DMS153 (cell line): ENCODE measurements around the gene SYT5.
"Not testable (repeated sequence)": the region's sequence is repeated elsewhere in the genome, so short reads cannot be mapped to it uniquely, and the experiment has no call there.

ENCODE experiments used
- DNase-seq: peaks from one replicate; lab custom pipeline; 2025; lab: John Stamatoyannopoulos, UW

The SYT5 gene

GRCh38 chr19:55179606-55180484 is at the start of gene SYT5:
SYT5 (minus strand) TSS chr19:55180289; CDS start chr19:55179041, 1,248 bp downstream.
- DNase-seq: no peak

- DNase-seq: no peak
Observed at GRCh38 chr19:55229789-55230182, 49.7 kb upstream of the SYT5 start.

- DNase-seq: no peak
Observed at GRCh38 chr19:55229145-55229788, 49.2 kb upstream of the SYT5 start.

GRCh38 chr19:55228403-55229031 is 48.4 kb upstream of the SYT5 start, which contains the start of gene TMEM86B:
TMEM86B (minus strand) TSS chr19:55228763; CDS start chr19:55228741, 22 bp downstream.
- DNase-seq: no peak

GRCh38 chr19:55228015-55228391 is 47.9 kb upstream of the SYT5 start:
- DNase-seq: no peak

- DNase-seq: no peak
Observed at GRCh38 chr19:55227241-55228014, 47.3 kb upstream of the SYT5 start.

- no peak for DNase-seq
Observed at GRCh38 chr19:55226788-55227187, 46.7 kb upstream of the SYT5 start.

- no peak for DNase-seq
Observed at GRCh38 chr19:55226273-55226672, 46.2 kb upstream of the SYT5 start.

GRCh38 chr19:55225415-55225958 is 45.4 kb upstream of the SYT5 start:
- DNase-seq: no peak

GRCh38 chr19:55224679-55225414 is 44.8 kb upstream of the SYT5 start:
- not testable (repeated sequence) for DNase-seq

- DNase-seq: no peak
Observed at GRCh38 chr19:55224038-55224665, 44.1 kb upstream of the SYT5 start.

- DNase-seq: no peak
Observed at GRCh38 chr19:55223291-55224037, 43.4 kb upstream of the SYT5 start.

- DNase-seq: no peak
Observed at GRCh38 chr19:55220525-55220924, 40.4 kb upstream of the SYT5 start.

GRCh38 chr19:55216461-55217198 is 36.5 kb upstream of the SYT5 start:
- peak; percentile 98 for DNase-seq

- no peak for DNase-seq
Observed at GRCh38 chr19:55213547-55213946, 33.5 kb upstream of the SYT5 start.

GRCh38 chr19:55212447-55212846 is 32.4 kb upstream of the SYT5 start:
- peak; percentile 91 for DNase-seq

GRCh38 chr19:55209693-55210472 is 29.8 kb upstream of the SYT5 start:
- peak; percentile 93 for DNase-seq
